Thyroid gland (tissue), 4 donors: ENCODE measurements around the gene MFSD8.
"Not testable (repeated sequence)": the region's sequence is repeated elsewhere in the genome, so short reads cannot be mapped to it uniquely, and the experiment has no call there.

Experiments
- POLR2A ChIP-seq, 2 donors: fragments of 450-650 bp; IDR thresholded peaks; one replicate each; pipeline ENCODE4 v1.6.1; 2017; ENCODE audit warnings: antibody characterized with exemption in 2 of 2, mild to moderate bottlenecking in 2 of 2, moderate library complexity in 1 of 2
- TF ChIP-seq, protein P1 (sequence below), 6 experiments: fragments of 200-600 bp in 3 of 6; fragments of 450-650 bp in 3 of 6; sonication (generic) in 3 of 6; IDR thresholded peaks; one replicate each; pipeline ENCODE4 v1.5.1; 2016 to 2019; ENCODE audit warnings: antibody characterized with exemption in 6 of 6, mild to moderate bottlenecking in 2 of 6, inconsistent platforms in 1 of 6, moderate library complexity in 1 of 6

DNA sequence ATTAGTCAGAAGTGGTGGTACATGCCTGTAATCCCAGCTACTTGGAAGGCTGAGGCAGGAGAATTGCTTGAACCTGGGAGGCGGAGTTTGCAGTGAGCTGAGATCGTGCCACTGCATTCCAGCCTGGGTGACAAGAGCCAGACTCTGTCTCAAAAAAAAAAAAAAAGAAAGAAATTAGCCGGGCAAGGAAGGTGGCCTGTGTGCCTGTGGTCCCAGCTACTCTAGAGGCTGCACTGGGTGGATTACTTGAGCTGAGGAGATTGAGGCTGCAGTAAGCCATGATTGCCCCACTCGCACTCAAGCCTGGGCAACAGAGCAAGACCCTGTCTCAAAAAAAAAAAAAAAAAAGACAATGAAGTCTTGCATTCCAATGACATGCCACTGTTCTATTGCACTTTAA is 6.0 kb upstream of the MFSD8 start:
- TF ChIP-seq, protein P1, sequence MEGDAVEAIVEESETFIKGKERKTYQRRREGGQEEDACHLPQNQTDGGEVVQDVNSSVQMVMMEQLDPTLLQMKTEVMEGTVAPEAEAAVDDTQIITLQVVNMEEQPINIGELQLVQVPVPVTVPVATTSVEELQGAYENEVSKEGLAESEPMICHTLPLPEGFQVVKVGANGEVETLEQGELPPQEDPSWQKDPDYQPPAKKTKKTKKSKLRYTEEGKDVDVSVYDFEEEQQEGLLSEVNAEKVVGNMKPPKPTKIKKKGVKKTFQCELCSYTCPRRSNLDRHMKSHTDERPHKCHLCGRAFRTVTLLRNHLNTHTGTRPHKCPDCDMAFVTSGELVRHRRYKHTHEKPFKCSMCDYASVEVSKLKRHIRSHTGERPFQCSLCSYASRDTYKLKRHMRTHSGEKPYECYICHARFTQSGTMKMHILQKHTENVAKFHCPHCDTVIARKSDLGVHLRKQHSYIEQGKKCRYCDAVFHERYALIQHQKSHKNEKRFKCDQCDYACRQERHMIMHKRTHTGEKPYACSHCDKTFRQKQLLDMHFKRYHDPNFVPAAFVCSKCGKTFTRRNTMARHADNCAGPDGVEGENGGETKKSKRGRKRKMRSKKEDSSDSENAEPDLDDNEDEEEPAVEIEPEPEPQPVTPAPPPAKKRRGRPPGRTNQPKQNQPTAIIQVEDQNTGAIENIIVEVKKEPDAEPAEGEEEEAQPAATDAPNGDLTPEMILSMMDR (IDR thresholded peaks at IDR 0.05): not testable (repeated sequence)
- TF ChIP-seq POLR2A (IDR thresholded peaks at IDR 0.05): not testable (repeated sequence)
